GM19035 (cell line): ENCODE data around the gene SERP2.

ENCODE experiments used
- ATAC-seq: cut with Tn5 transposase; IDR thresholded peaks from one replicate; pipeline ENCODE4 v1.9.1; 2021; ENCODE audit not compliant: unreplicated experiment

SERP2 gene

GRCh38 chr13:44433863-44434765, 60.5 kb downstream of the SERP2 start:
- ATAC-seq: no peak

DNA sequence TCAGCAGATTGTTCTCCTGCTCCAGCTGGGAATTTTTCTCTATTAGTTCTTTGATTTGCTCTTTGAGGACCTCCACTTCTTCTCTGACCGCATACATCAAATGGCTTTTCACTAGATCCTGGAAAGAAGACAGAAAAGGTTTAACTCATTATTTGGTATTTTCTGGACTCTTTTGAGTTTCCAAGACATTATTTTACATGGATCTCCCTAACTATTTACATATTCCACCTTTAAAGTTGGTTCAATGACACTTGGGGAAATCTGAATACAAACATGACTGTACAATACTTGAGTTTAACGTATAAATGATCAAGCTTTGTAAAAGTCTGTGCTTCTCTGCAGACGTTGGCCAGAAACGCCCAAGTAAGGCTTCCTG, 61.1 kb downstream of the SERP2 start:
- no peak for ATAC-seq

- ATAC-seq: peak; percentile 82
These were observed 61.7 kb downstream of the SERP2 start for GRCh38 chr13:44435142-44435918.

GRCh38 chr13:44435919-44436510, 62.4 kb downstream of the SERP2 start:
- no peak for ATAC-seq

- no peak for ATAC-seq
These were observed 63.1 kb downstream of the SERP2 start for GRCh38 chr13:44436589-44437337.

GRCh38 chr13:44437356-44438233, 64.0 kb downstream of the SERP2 start:
- no peak for ATAC-seq

DNA sequence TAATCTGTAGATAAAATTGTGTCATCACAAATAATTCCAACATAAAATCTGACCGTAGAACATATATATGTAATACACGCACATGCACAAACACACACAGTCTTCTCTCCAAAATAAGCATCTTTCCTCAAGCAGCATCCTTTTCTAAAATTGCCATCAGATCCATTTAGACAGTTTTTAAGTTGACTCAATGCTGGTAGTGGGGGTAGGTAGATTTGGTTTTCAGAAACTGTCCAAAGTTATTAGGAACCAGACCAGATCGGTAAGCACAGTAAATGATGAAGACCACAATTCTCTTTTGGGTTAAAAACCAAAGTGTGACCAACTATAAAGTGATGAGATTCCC, 64.6 kb downstream of the SERP2 start:
- ATAC-seq: no peak

GRCh38 chr13:44439452-44440024, 65.9 kb downstream of the SERP2 start:
- no peak for ATAC-seq

DNA sequence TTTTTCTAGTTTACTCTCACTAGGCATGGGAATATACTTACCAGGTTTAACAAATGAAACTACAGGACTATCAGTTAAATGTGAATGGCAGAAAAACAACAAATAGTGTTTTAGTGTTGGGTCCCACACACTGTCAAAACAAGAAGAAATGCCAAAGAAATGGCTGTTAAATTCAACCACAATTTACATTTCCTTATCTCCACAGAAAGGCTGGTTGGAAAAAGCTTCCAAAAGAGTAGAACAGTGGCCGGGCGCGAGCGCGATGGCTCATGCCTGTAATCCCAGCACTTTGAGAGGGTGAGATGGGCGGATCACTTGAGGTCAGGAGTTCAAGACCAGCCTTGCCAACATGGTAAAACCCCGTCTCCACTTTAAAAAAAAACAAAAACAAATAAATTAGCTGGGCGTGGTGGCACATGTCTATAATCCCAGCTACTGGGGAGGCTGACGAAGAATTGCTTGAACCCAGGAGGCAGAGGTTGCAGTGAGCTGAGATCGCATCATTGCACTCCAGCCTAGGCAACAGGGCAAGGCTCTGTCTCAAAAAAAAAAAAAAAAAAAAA, 66.5 kb downstream of the SERP2 start:
- ATAC-seq: no peak
